ENCODE measurements around the gene MLH1. TPM values are rescaled to one million over a fixed set of nuclear protein-coding genes. Genes with fewer than 3 reads are reported as not detected.
A peak's percentile ranks its signal among the peaks of the same experiment; 100 is the strongest.

The MLH1 gene
- total and polyA plus RNA-seq, 4 donors = 43.9 to 59.3 (median 53.9) TPM

DNA sequence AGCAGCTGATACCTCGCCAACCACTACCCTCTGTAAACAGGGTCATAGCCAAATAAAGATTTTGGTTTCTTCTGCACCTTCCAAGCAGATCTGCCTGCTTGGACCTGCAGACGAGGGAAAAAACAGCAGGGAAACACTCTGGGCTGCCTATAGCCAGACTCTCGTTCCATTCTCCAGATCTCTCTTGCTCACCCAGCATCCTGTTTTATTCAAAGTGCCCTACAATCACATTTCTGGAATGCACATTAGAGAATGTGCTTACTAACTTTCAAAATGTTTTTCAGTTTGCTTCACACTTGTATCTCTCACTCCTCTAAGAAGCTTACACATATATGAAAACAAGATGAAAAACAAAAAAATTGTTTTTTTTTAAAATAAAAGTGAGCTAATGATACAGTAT, 71.4 kb downstream of the MLH1 start:
- H3K36me3 ChIP-seq (ENCODE audit: control insufficient read depth, insufficient read depth, low read length) = peaks cover 24% of the 10 kb centered on the region
- no peak overlapping the region for H3K4me3 ChIP-seq (ENCODE audit: low read depth, low read length)
- DNase-seq (ENCODE audit: low read depth in 4 of 6, low spot score in 6 of 6) = no peak
- no peaks in the 10 kb centered on the region for H3K27me3 ChIP-seq (ENCODE audit: control insufficient read depth, insufficient read depth, low read length)
- no peaks in the 10 kb centered on the region for H3K4me1 ChIP-seq (ENCODE audit: control insufficient read depth, insufficient read depth, low read length)
- H3K9me3 ChIP-seq (ENCODE audit: control insufficient read depth, insufficient read depth, low read length) = no peaks in the 10 kb centered on the region
- H3K27ac ChIP-seq (ENCODE audit: low read depth, low read length) = no peak overlapping the region
- 94% methylated on average over 3 of the region's 3 CpGs for WGBS (ENCODE audit: insufficient coverage)

DNA sequence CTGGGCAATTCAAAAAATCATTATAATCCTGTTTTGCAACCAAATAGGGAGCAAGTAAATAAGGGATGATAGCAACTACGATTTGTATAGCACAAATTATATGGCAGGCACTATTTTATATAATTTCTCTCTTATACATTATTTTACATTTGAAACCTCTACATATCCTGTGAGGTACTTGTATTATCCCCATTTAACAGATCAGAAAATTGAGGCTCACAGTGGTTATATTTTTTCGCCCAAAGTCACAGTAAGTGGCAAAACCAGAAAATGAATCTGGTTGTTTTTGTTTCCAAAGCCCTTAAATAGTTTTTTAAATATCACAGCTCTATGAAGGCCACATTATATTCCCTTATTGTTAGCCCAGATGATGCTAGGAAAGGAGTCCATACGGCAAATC, 74.3 kb downstream of the MLH1 start:
- Histone ChIP-seq H3K4me1 (ENCODE audit: control insufficient read depth, insufficient read depth, low read length) (no peaks in the 10 kb centered on the region), H3K4me3 (ENCODE audit: low read depth, low read length) (no peak overlapping the region), H3K27ac (ENCODE audit: low read depth, low read length) (no peak overlapping the region), H3K36me3 (ENCODE audit: control insufficient read depth, insufficient read depth, low read length) (peaks cover 11% of the 10 kb centered on the region), H3K27me3 (ENCODE audit: control insufficient read depth, insufficient read depth, low read length) (no peaks in the 10 kb centered on the region), H3K9me3 (ENCODE audit: control insufficient read depth, insufficient read depth, low read length) (no peaks in the 10 kb centered on the region)
- DNase-seq (ENCODE audit: low read depth in 4 of 6, low spot score in 6 of 6) = no peak
- no CpG with 5 or more reads among the region's 3 CpGs for WGBS (ENCODE audit: insufficient coverage)

DNA sequence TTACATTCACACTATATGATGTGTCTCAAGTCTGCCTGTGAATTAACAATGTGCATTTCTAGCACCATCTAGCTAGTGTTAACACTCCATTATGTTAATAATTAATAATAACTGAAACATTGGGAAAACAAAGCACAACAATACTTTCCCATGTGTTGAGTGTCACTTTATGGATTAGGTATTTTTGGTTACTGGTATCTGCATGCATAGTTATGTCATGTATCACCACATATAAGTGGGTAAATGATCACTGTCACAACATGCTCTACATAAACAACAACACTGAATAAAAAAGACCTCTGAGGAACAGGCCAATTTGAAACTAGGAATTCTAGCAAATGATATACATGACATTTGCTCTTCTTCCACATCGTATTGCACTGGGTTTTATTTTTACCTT, 74.7 kb downstream of the MLH1 start:
- DNase-seq (ENCODE audit: low read depth in 4 of 6, low spot score in 6 of 6) = no peak
- H3K9me3 ChIP-seq (ENCODE audit: control insufficient read depth, insufficient read depth, low read length) = no peaks in the 10 kb centered on the region
- no peaks in the 10 kb centered on the region for H3K27me3 ChIP-seq (ENCODE audit: control insufficient read depth, insufficient read depth, low read length)
- peaks cover 11% of the 10 kb centered on the region for H3K36me3 ChIP-seq (ENCODE audit: control insufficient read depth, insufficient read depth, low read length)
- no peaks in the 10 kb centered on the region for H3K4me1 ChIP-seq (ENCODE audit: control insufficient read depth, insufficient read depth, low read length)
- no CpG with 5 or more reads among the region's 1 CpG for WGBS (ENCODE audit: insufficient coverage)
- H3K27ac ChIP-seq (ENCODE audit: low read depth, low read length) = no peak overlapping the region
- no peak overlapping the region for H3K4me3 ChIP-seq (ENCODE audit: low read depth, low read length)

DNA sequence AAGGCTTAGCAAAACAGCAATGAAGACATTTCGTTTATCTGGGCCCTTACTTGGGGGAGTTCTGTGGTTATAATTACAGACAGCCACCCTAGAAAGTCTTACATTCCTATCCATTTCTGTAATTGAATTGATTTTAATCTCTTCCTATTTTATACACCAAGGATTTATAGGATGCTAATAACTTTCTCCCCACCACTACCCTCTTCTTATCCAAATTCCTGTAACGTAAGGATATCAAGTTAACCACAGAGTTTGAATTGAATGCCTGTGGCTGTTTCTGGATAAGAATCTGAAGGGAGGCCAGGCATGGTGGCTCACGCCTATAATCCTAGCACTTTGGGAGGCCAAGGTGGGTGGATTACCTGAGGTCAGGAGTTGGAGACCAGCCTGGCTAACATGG, 78.6 kb downstream of the MLH1 start:
- H3K27ac ChIP-seq (ENCODE audit: low read depth, low read length) = no peak overlapping the region
- DNase-seq (ENCODE audit: low read depth in 4 of 6, low spot score in 6 of 6) = no peak
- H3K36me3 ChIP-seq (ENCODE audit: control insufficient read depth, insufficient read depth, low read length) = peaks cover 8% of the 10 kb centered on the region
- H3K27me3 ChIP-seq (ENCODE audit: control insufficient read depth, insufficient read depth, low read length) = no peaks in the 10 kb centered on the region
- no peaks in the 10 kb centered on the region for H3K9me3 ChIP-seq (ENCODE audit: control insufficient read depth, insufficient read depth, low read length)
- H3K4me3 ChIP-seq (ENCODE audit: low read depth, low read length) = no peak overlapping the region
- H3K4me1 ChIP-seq (ENCODE audit: control insufficient read depth, insufficient read depth, low read length) = no peaks in the 10 kb centered on the region
- WGBS (ENCODE audit: insufficient coverage) = 67% methylated on average over 1 of the region's 3 CpGs

DNA sequence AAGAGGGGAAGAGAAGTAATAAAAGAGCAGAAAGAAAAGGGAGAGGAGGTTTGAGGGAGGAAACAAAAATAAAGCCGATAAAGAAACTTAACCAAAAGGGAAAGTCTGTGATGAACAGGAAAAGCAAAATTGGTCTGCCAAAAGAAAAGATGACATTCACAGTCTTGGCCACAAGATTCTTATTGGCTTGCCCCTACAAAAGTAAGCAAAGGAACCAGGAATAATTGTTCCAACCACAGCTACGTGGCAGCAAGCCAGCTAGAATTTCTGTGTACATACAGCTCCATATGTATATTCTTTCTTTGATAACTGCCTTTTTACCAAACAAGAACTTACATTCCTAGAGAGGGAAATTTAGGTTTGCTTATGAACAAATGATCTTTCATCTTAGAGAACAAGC, 79.6 kb downstream of the MLH1 start:
- no peaks in the 10 kb centered on the region for H3K4me1 ChIP-seq (ENCODE audit: control insufficient read depth, insufficient read depth, low read length)
- H3K4me3 ChIP-seq (ENCODE audit: low read depth, low read length) = no peak overlapping the region
- no peaks in the 10 kb centered on the region for H3K27me3 ChIP-seq (ENCODE audit: control insufficient read depth, insufficient read depth, low read length)
- H3K9me3 ChIP-seq (ENCODE audit: control insufficient read depth, insufficient read depth, low read length) = no peaks in the 10 kb centered on the region
- peaks cover 8% of the 10 kb centered on the region for H3K36me3 ChIP-seq (ENCODE audit: control insufficient read depth, insufficient read depth, low read length)
- H3K27ac ChIP-seq (ENCODE audit: low read depth, low read length) = no peak overlapping the region
- WGBS (ENCODE audit: insufficient coverage) = 67% methylated on average over 1 of the region's 2 CpGs
- peak in 1 of 6 donors; percentile 54 for DNase-seq (ENCODE audit: low read depth in 4 of 6, low spot score in 6 of 6)

DNA sequence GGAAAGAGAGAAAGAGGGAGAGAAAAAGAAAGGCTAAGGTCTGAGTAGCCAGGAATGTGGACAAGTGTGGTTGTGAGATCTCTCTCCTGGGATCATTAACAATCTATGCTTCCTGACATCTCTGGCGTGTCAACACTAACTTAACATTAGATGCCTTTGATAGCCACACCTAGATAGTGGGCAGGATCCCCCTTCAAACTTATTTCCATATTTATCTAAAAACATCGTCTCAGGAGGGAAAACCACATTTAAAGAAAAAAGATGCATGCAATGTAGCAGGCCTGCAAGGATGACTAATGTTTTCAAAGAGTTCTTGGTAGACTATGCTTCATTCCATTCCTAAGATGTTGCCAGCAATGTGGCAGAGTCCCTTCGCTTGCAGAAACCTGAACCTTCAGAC, 80.9 kb downstream of the MLH1 start:
- H3K27me3 ChIP-seq (ENCODE audit: control insufficient read depth, insufficient read depth, low read length) = no peaks in the 10 kb centered on the region
- no peaks in the 10 kb centered on the region for H3K4me1 ChIP-seq (ENCODE audit: control insufficient read depth, insufficient read depth, low read length)
- no peak overlapping the region for H3K4me3 ChIP-seq (ENCODE audit: low read depth, low read length)
- 100% methylated on average over 1 of the region's 3 CpGs for WGBS (ENCODE audit: insufficient coverage)
- DNase-seq (ENCODE audit: low read depth in 4 of 6, low spot score in 6 of 6) = no peak
- peaks cover 8% of the 10 kb centered on the region for H3K36me3 ChIP-seq (ENCODE audit: control insufficient read depth, insufficient read depth, low read length)
- no peaks in the 10 kb centered on the region for H3K9me3 ChIP-seq (ENCODE audit: control insufficient read depth, insufficient read depth, low read length)
- no peak overlapping the region for H3K27ac ChIP-seq (ENCODE audit: low read depth, low read length)

DNA sequence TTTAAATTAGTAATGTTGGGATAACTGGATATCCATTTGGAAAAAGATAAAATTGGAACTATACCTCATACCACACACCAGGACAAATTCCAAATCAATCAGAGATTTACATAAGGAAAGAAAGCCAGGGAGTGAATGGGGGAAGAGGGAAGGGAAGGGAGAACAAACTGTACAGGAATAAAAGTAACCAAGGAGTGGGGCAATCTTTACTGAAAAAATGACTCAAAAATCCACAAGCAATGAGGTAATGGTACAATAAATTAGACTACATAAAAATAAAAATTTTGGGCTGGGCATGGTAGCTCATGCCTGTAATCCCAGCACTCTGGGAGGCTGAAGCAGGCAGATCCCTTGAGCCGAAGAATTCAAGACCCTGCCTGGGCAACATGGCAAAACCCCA, 82.6 kb downstream of the MLH1 start:
- Histone ChIP-seq H3K27ac (ENCODE audit: low read depth, low read length) (no peak overlapping the region), H3K4me1 (ENCODE audit: control insufficient read depth, insufficient read depth, low read length) (no peaks in the 10 kb centered on the region), H3K9me3 (ENCODE audit: control insufficient read depth, insufficient read depth, low read length) (no peaks in the 10 kb centered on the region), H3K27me3 (ENCODE audit: control insufficient read depth, insufficient read depth, low read length) (no peaks in the 10 kb centered on the region), H3K4me3 (ENCODE audit: low read depth, low read length) (no peak overlapping the region), H3K36me3 (ENCODE audit: control insufficient read depth, insufficient read depth, low read length) (peaks cover 8% of the 10 kb centered on the region)
- no CpG with 5 or more reads among the region's 1 CpG for WGBS (ENCODE audit: insufficient coverage)
- no peak for DNase-seq (ENCODE audit: low read depth in 4 of 6, low spot score in 6 of 6)

DNA sequence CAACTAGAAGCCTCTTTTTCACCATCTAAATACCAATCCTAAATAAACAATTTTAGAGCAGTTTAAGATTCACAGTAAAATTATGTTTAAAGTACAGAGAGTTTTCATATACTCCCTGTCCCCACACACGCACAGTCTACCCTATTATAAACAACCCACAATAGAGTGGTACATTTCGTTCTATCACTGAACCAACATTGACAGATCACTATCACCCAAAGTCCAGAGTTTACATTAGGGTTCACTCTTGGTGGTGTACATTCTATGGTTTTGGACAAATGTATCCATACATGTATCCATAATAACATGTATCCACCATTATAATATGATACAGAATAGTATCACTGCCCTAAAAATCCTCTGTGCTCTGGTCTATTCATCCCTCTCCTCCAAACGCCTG, 89.0 kb downstream of the MLH1 start:
- no peak for DNase-seq (ENCODE audit: low read depth in 4 of 6, low spot score in 6 of 6)
- Histone ChIP-seq H3K27ac (ENCODE audit: low read depth, low read length) (no peak overlapping the region), H3K4me1 (ENCODE audit: control insufficient read depth, insufficient read depth, low read length) (no peaks in the 10 kb centered on the region), H3K27me3 (ENCODE audit: control insufficient read depth, insufficient read depth, low read length) (no peaks in the 10 kb centered on the region), H3K9me3 (ENCODE audit: control insufficient read depth, insufficient read depth, low read length) (no peaks in the 10 kb centered on the region), H3K36me3 (ENCODE audit: control insufficient read depth, insufficient read depth, low read length) (no peaks in the 10 kb centered on the region), H3K4me3 (ENCODE audit: low read depth, low read length) (no peak overlapping the region)
- WGBS (ENCODE audit: insufficient coverage) = no CpG with 5 or more reads among the region's 3 CpGs

DNA sequence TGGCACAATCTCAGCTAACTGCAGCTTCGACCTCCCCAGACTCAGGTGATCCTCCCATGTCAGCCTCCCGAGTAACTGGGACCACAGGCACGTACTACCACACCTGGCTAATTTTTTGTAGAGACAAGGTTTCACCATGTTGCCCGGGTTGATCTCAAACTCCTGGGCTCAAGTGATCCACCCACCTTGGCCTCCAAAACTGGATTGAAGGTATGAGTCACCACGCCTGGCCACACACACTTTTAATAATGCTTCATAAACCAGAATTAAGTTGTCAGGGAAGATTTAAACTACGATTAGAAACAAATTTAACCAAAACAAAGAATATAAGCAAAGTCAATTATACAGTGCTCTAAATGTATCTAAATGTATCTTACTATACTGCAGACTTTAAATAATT, 93.6 kb downstream of the MLH1 start:
- H3K4me1 ChIP-seq (ENCODE audit: control insufficient read depth, insufficient read depth, low read length) = no peaks in the 10 kb centered on the region
- H3K4me3 ChIP-seq (ENCODE audit: low read depth, low read length) = no peak overlapping the region
- H3K27me3 ChIP-seq (ENCODE audit: control insufficient read depth, insufficient read depth, low read length) = no peaks in the 10 kb centered on the region
- H3K27ac ChIP-seq (ENCODE audit: low read depth, low read length) = no peak overlapping the region
- WGBS (ENCODE audit: insufficient coverage) = 100% methylated on average over 4 of the region's 6 CpGs
- no peaks in the 10 kb centered on the region for H3K9me3 ChIP-seq (ENCODE audit: control insufficient read depth, insufficient read depth, low read length)
- H3K36me3 ChIP-seq (ENCODE audit: control insufficient read depth, insufficient read depth, low read length) = peaks cover 7% of the 10 kb centered on the region
- no peak for DNase-seq (ENCODE audit: low read depth in 4 of 6, low spot score in 6 of 6)

DNA sequence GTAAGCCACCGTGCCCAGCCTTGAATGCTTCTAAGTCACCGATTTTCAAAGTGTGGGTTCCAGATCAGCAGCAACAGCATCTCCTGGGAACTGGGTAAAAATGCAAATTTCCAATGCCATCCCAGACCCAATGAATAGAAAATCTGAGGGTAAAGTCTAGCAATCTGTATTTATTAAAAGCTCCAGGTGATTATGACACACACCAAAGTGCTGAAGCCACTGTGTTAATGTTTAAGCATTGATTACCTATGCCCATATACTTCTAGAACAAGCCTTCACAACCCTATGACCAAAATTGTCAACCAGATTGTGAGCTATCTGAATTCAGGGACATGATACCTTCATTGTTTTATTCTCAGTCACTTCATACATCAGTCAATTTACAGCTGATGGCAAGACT, 94.6 kb downstream of the MLH1 start:
- peaks cover 11% of the 10 kb centered on the region for H3K36me3 ChIP-seq (ENCODE audit: control insufficient read depth, insufficient read depth, low read length)
- 100% methylated on average over 2 of the region's 2 CpGs for WGBS (ENCODE audit: insufficient coverage)

More for the DNA sequence above, 94.6 kb downstream of the MLH1 start:
- H3K27ac ChIP-seq (ENCODE audit: low read depth, low read length) = no peak overlapping the region
- no peak overlapping the region for H3K4me3 ChIP-seq (ENCODE audit: low read depth, low read length)
- no peaks in the 10 kb centered on the region for H3K27me3 ChIP-seq (ENCODE audit: control insufficient read depth, insufficient read depth, low read length)
- DNase-seq (ENCODE audit: low read depth in 4 of 6, low spot score in 6 of 6) = no peak
- H3K4me1 ChIP-seq (ENCODE audit: control insufficient read depth, insufficient read depth, low read length) = no peaks in the 10 kb centered on the region
- no peaks in the 10 kb centered on the region for H3K9me3 ChIP-seq (ENCODE audit: control insufficient read depth, insufficient read depth, low read length)

All from spinal cord (tissue), 10 donors.